ENCODE data around the gene GRM6.

Gene GRM6

GRCh38 chr5:178994580-178995340 lies at the start of gene GRM6:
TSS of gene GRM6 (minus strand) at chr5:178995320. CDS start at chr5:178994944, 376 bp downstream.
- no peak within 1 kb of the TSS for H3K27ac Mint-ChIP-seq
- H3K27me3 Mint-ChIP-seq (ENCODE audit: low read depth), result peaks cover 14% of the 10 kb centered on the region
- H3K4me3 Mint-ChIP-seq, result no peak within 1 kb of the TSS
- H3K9me3 Mint-ChIP-seq, result peaks cover 37% of the 10 kb centered on the region
- H3K4me1 Mint-ChIP-seq (ENCODE audit: low read depth), result no peaks in the 10 kb centered on the region
- H3K36me3 Mint-ChIP-seq (ENCODE audit: low read depth), result no peaks in the 10 kb centered on the region

GRCh38 chr5:179044765-179045164 lies 49.6 kb upstream of the GRM6 start:
- Mint-ChIP-seq H3K27ac (no peak overlapping the region), H3K4me1 (ENCODE audit: low read depth) (no peaks in the 10 kb centered on the region), H3K36me3 (ENCODE audit: low read depth) (peaks cover 2% of the 10 kb centered on the region), H3K4me3 (no peak overlapping the region), H3K27me3 (ENCODE audit: low read depth) (no peaks in the 10 kb centered on the region), H3K9me3 (peaks cover 61% of the 10 kb centered on the region)

- H3K36me3 Mint-ChIP-seq (ENCODE audit: low read depth), result peaks cover 57% of the 10 kb centered on the region
- no peak overlapping the region for H3K4me3 Mint-ChIP-seq
- no peak overlapping the region for H3K27ac Mint-ChIP-seq
- peaks cover 91% of the 10 kb centered on the region for H3K9me3 Mint-ChIP-seq
- H3K27me3 Mint-ChIP-seq (ENCODE audit: low read depth), result no peaks in the 10 kb centered on the region
- H3K4me1 Mint-ChIP-seq (ENCODE audit: low read depth), result no peaks in the 10 kb centered on the region
Observed at GRCh38 chr5:179033004-179033580, 38.0 kb upstream of the GRM6 start.

GRCh38 chr5:179023528-179024189 lies 28.5 kb upstream of the GRM6 start, which contains the start of gene ZNF879:
TSS of gene ZNF879 (plus strand) at chr5:179023804. CDS start at chr5:179025005, 1,201 bp downstream.
- Mint-ChIP-seq H3K4me1 (ENCODE audit: low read depth) (peaks cover 8% of the 10 kb centered on the region), H3K27me3 (ENCODE audit: low read depth) (peaks cover 3% of the 10 kb centered on the region), H3K9me3 (peaks cover 68% of the 10 kb centered on the region), H3K4me3 (peak within 1 kb of the TSS; percentile 94), H3K36me3 (ENCODE audit: low read depth) (peaks cover 27% of the 10 kb centered on the region), H3K27ac (peak within 1 kb of the TSS; percentile 79)

- Mint-ChIP-seq H3K9me3 (peaks cover 36% of the 10 kb centered on the region), H3K4me1 (ENCODE audit: low read depth) (no peaks in the 10 kb centered on the region), H3K27ac (no peak overlapping the region), H3K27me3 (ENCODE audit: low read depth) (no peaks in the 10 kb centered on the region), H3K36me3 (ENCODE audit: low read depth) (no peaks in the 10 kb centered on the region), H3K4me3 (no peak overlapping the region)
Observed at GRCh38 chr5:179008667-179009066, 13.5 kb upstream of the GRM6 start.

- H3K36me3 Mint-ChIP-seq (ENCODE audit: low read depth), result no peaks in the 10 kb centered on the region
- no peak overlapping the region for H3K27ac Mint-ChIP-seq
- no peaks in the 10 kb centered on the region for H3K27me3 Mint-ChIP-seq (ENCODE audit: low read depth)
- peaks cover 42% of the 10 kb centered on the region for H3K9me3 Mint-ChIP-seq
- no peaks in the 10 kb centered on the region for H3K4me1 Mint-ChIP-seq (ENCODE audit: low read depth)
- H3K4me3 Mint-ChIP-seq, result no peak overlapping the region
Observed at GRCh38 chr5:179006564-179006963, 11.4 kb upstream of the GRM6 start.

GRCh38 chr5:178998441-178998840 lies 3.3 kb upstream of the GRM6 start:
- peaks cover 40% of the 10 kb centered on the region for H3K9me3 Mint-ChIP-seq
- no peaks in the 10 kb centered on the region for H3K36me3 Mint-ChIP-seq (ENCODE audit: low read depth)
- no peaks in the 10 kb centered on the region for H3K4me1 Mint-ChIP-seq (ENCODE audit: low read depth)
- no peak overlapping the region for H3K4me3 Mint-ChIP-seq
- H3K27me3 Mint-ChIP-seq (ENCODE audit: low read depth), result peaks cover 13% of the 10 kb centered on the region
- no peak overlapping the region for H3K27ac Mint-ChIP-seq

- no peaks in the 10 kb centered on the region for H3K4me1 Mint-ChIP-seq (ENCODE audit: low read depth)
- peaks cover 40% of the 10 kb centered on the region for H3K9me3 Mint-ChIP-seq
- no peak overlapping the region for H3K27ac Mint-ChIP-seq
- H3K36me3 Mint-ChIP-seq (ENCODE audit: low read depth), result no peaks in the 10 kb centered on the region
- H3K4me3 Mint-ChIP-seq, result no peak overlapping the region
- peaks cover 14% of the 10 kb centered on the region for H3K27me3 Mint-ChIP-seq (ENCODE audit: low read depth)
Observed at GRCh38 chr5:178997191-178997590, 2.1 kb upstream of the GRM6 start.

- H3K36me3 Mint-ChIP-seq (ENCODE audit: low read depth), result no peaks in the 10 kb centered on the region
- H3K27ac Mint-ChIP-seq, result no peak overlapping the region
- H3K27me3 Mint-ChIP-seq (ENCODE audit: low read depth), result peaks cover 14% of the 10 kb centered on the region
- no peaks in the 10 kb centered on the region for H3K4me1 Mint-ChIP-seq (ENCODE audit: low read depth)
- no peak overlapping the region for H3K4me3 Mint-ChIP-seq
- peaks cover 37% of the 10 kb centered on the region for H3K9me3 Mint-ChIP-seq
Observed at GRCh38 chr5:178996156-178996555, 1.0 kb upstream of the GRM6 start.

GRCh38 chr5:178995341-178995690 lies 196 bp upstream of the GRM6 start:
- no peaks in the 10 kb centered on the region for H3K4me1 Mint-ChIP-seq (ENCODE audit: low read depth)
- H3K9me3 Mint-ChIP-seq, result peaks cover 33% of the 10 kb centered on the region
- H3K27me3 Mint-ChIP-seq (ENCODE audit: low read depth), result peaks cover 14% of the 10 kb centered on the region
- no peaks in the 10 kb centered on the region for H3K36me3 Mint-ChIP-seq (ENCODE audit: low read depth)
- H3K4me3 Mint-ChIP-seq, result no peak overlapping the region
- no peak overlapping the region for H3K27ac Mint-ChIP-seq

- Mint-ChIP-seq H3K36me3 (ENCODE audit: low read depth) (no peaks in the 10 kb centered on the region), H3K9me3 (peaks cover 43% of the 10 kb centered on the region), H3K27me3 (ENCODE audit: low read depth) (peaks cover 14% of the 10 kb centered on the region), H3K4me3 (no peak overlapping the region), H3K4me1 (ENCODE audit: low read depth) (no peaks in the 10 kb centered on the region), H3K27ac (no peak overlapping the region)
Observed at GRCh38 chr5:178993955-178994579, 1.1 kb downstream of the GRM6 start.

GRCh38 chr5:178993236-178993765 lies 1.8 kb downstream of the GRM6 start:
- Mint-ChIP-seq H3K27ac (no peak overlapping the region), H3K36me3 (ENCODE audit: low read depth) (no peaks in the 10 kb centered on the region), H3K4me1 (ENCODE audit: low read depth) (no peaks in the 10 kb centered on the region), H3K9me3 (peaks cover 40% of the 10 kb centered on the region), H3K4me3 (no peak overlapping the region), H3K27me3 (ENCODE audit: low read depth) (peaks cover 14% of the 10 kb centered on the region)

- H3K36me3 Mint-ChIP-seq (ENCODE audit: low read depth), result peaks cover 2% of the 10 kb centered on the region
- peaks cover 46% of the 10 kb centered on the region for H3K9me3 Mint-ChIP-seq
- H3K4me1 Mint-ChIP-seq (ENCODE audit: low read depth), result no peaks in the 10 kb centered on the region
- no peak overlapping the region for H3K4me3 Mint-ChIP-seq
- peaks cover 14% of the 10 kb centered on the region for H3K27me3 Mint-ChIP-seq (ENCODE audit: low read depth)
- H3K27ac Mint-ChIP-seq, result no peak overlapping the region
Observed at GRCh38 chr5:178992291-178992895, 2.7 kb downstream of the GRM6 start.

Measured in T-helper 1 cell treated with Interleukin-12 subunit alpha and Interleukin-12 subunit beta and Interleukin-4 antibody, amounts not matched to agents 30 μg/mL and 1 μg/mL, for 36 hours (primary cell).